Neural progenitor cell (in vitro differentiated cells): ENCODE measurements around the gene P2RX3. TPM values are rescaled to one million over a fixed set of nuclear protein-coding genes. Genes with fewer than 3 reads are reported as not detected.
"Not testable (repeated sequence)": the region's sequence is repeated elsewhere in the genome, so short reads cannot be mapped to it uniquely, and the experiment has no call there.

Source experiments
- DNase-seq: peaks from one replicate; pipeline ENCODE4 v3.0.0-alpha.2; 2016; ENCODE audit warnings: low spot score
- H2AFZ ChIP-seq: fragments of 200-600 bp; sonication (generic); replicated peaks from 2 replicates; pipeline ENCODE4 v1.6.1; 2016; ENCODE audit warnings: antibody characterized with exemption
- H3F3A ChIP-seq: fragments of 200-600 bp; sonication (generic); 2 replicates; pipeline ENCODE4 v1.6.1; 2016; ENCODE audit warnings: antibody characterized with exemption, low read depth
- H3K27ac ChIP-seq: fragments of 200-600 bp; sonication (generic); 2 replicates; pipeline ENCODE4 v1.5.1; 2016; ENCODE audit warnings: mild to moderate bottlenecking
- H3K27me3 ChIP-seq: fragments of 200-600 bp; sonication (generic); 2 replicates; pipeline ENCODE4 v1.6.1; 2016; ENCODE audit warnings: mild to moderate bottlenecking, moderate library complexity
- H3K36me3 ChIP-seq: fragments of 200-600 bp; sonication (generic); 2 replicates; pipeline ENCODE4 v1.5.1; 2016
- H3K4me1 ChIP-seq: fragments of 200-600 bp; sonication (generic); 2 replicates; pipeline ENCODE4 v1.6.1; 2016; ENCODE audit warnings: mixed run types
- H3K4me2 ChIP-seq: fragments of 200-600 bp; sonication (generic); 2 replicates; pipeline ENCODE4 v1.6.1; 2016
- H3K4me3 ChIP-seq: fragments of 200-600 bp; sonication (generic); 2 replicates; pipeline ENCODE4 v1.5.1; 2016
- H3K79me2 ChIP-seq: fragments of 200-600 bp; sonication (generic); 2 replicates; pipeline ENCODE4 v1.6.1; 2016; ENCODE audit warnings: low read depth
- H3K9ac ChIP-seq: fragments of 200-600 bp; sonication (generic); 2 replicates; pipeline ENCODE4 v1.6.1; 2016
- H3K9me3 ChIP-seq: fragments of 200-600 bp; sonication (generic); 2 replicates; pipeline ENCODE4 v1.5.1; 2016; ENCODE audit warnings: low read depth
- H4K20me1 ChIP-seq: fragments of 200-600 bp; sonication (generic); 2 replicates; pipeline ENCODE4 v1.6.1; 2016; ENCODE audit warnings: low read depth
- H3K27ac Mint-ChIP-seq: 3 replicates; pipeline ENCODE4 v1.8.0; 2021; ENCODE audit warnings: mixed read lengths
- H3K27me3 Mint-ChIP-seq: 2 replicates; pipeline ENCODE4 v1.8.0; 2022; ENCODE audit warnings: low read depth, mild to moderate bottlenecking, inconsistent platforms, moderate library complexity, mixed read lengths; ENCODE audit not compliant: insufficient read depth
- H3K36me3 Mint-ChIP-seq: 3 replicates; pipeline ENCODE4 v1.8.0; 2021; ENCODE audit warnings: mixed read lengths
- H3K4me1 Mint-ChIP-seq: 3 replicates; pipeline ENCODE4 v1.8.0; 2021; ENCODE audit warnings: mixed read lengths
- H3K4me3 Mint-ChIP-seq: 3 replicates; pipeline ENCODE4 v1.8.0; 2021; ENCODE audit warnings: mild to moderate bottlenecking, moderate library complexity, mixed read lengths
- H3K9me3 Mint-ChIP-seq: 3 replicates; pipeline ENCODE4 v1.8.0; 2020; ENCODE audit warnings: mixed read lengths
- EZH2 ChIP-seq: fragments of 200-600 bp; sonication (generic); IDR thresholded peaks from 2 replicates; pipeline ENCODE4 v1.6.1; 2017; ENCODE audit warnings: antibody characterized with exemption, mild to moderate bottlenecking, moderate library complexity
- EZH2phosphoT487 ChIP-seq: fragments of 200-600 bp; sonication (generic); IDR thresholded peaks from 2 replicates; pipeline ENCODE4 v1.6.1; 2017; ENCODE audit warnings: antibody characterized with exemption
- total RNA-seq: library from RNA; depleted of rRNA; stranded (reverse); fragments of >200 nt; gene quantifications from 2 replicates; pipeline ENCODE4 v1.2.3, GENCODE V29; 2015; ENCODE audit warnings: low replicate concordance
- TF ChIP-seq, protein P1 (sequence below): fragments of 200-600 bp; sonication (generic); IDR thresholded peaks from 2 replicates; pipeline ENCODE4 v1.5.1; 2017; ENCODE audit warnings: antibody characterized with exemption, mild to moderate bottlenecking

Gene P2RX3
- total RNA-seq, 1 donor from 2014 or later: 2.4 TPM

DNA sequence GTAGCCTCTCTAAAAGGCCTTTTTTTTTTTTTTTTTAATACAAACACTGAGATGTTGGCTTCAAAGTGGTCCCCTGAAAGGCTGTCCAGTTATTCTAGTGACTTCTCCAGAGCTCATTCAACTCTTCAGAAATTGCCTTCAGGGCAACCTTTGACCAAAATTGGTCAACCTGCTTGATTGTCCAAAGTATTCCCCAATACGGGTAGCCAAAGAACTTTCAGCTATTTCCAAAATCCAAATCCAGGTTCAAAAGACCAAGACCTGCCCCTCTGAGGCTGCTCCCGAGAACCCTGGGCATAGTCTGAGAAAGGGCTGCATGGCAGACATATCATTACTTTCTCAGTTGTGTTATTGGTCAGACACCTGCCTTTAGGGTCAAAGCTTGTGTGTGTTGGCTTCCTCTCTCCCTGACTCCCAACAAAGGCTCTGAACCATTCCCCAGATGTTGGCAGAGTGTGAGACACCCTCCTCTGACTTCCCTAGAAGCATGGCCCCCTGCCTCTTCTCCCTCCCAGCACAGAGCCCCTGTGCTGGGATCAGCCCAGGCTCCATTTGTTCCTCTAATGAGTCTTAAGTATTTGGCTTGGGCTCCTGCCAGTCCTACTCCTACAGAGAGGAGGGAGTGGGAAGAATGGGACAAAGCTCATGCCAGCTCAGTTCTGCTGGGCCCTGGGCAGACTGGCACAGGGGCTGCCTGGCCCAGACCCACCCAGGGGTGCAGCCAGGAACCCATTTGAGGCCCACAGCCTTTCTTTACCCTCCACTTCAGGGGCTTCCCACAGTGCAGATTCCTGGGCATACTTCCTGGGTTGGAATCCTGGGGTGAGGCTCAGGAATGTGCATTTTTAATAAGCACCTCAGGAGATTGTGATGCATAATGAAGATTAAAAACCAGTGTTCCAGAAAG is 43.7 kb upstream of the P2RX3 start:
- no peaks in the 10 kb centered on the region for H4K20me1 ChIP-seq
- TF ChIP-seq EZH2: no peak
- no peak for TF ChIP-seq EZH2phosphoT487
- TF ChIP-seq, protein P1, sequence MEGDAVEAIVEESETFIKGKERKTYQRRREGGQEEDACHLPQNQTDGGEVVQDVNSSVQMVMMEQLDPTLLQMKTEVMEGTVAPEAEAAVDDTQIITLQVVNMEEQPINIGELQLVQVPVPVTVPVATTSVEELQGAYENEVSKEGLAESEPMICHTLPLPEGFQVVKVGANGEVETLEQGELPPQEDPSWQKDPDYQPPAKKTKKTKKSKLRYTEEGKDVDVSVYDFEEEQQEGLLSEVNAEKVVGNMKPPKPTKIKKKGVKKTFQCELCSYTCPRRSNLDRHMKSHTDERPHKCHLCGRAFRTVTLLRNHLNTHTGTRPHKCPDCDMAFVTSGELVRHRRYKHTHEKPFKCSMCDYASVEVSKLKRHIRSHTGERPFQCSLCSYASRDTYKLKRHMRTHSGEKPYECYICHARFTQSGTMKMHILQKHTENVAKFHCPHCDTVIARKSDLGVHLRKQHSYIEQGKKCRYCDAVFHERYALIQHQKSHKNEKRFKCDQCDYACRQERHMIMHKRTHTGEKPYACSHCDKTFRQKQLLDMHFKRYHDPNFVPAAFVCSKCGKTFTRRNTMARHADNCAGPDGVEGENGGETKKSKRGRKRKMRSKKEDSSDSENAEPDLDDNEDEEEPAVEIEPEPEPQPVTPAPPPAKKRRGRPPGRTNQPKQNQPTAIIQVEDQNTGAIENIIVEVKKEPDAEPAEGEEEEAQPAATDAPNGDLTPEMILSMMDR: no peak
- Mint-ChIP-seq H3K4me3 (no peak overlapping the region), H3K9me3 (peaks cover 10% of the 10 kb centered on the region), H3K36me3 (peaks cover 32% of the 10 kb centered on the region), H3K4me1 (peaks cover 10% of the 10 kb centered on the region), H3K27me3 (peaks cover 3% of the 10 kb centered on the region), H3K27ac (no peak overlapping the region)
- H3K79me2 ChIP-seq: no peaks in the 10 kb centered on the region
- peaks cover 11% of the 10 kb centered on the region for H3K4me1 ChIP-seq
- peak overlapping the region; percentile 45 for H3K27ac ChIP-seq
- peaks cover 3% of the 10 kb centered on the region for H3K36me3 ChIP-seq
- no peak overlapping the region for H3K4me3 ChIP-seq
- H3F3A ChIP-seq: peaks cover 6% of the 10 kb centered on the region
- H3K4me2 ChIP-seq: no peak overlapping the region
- H3K27me3 ChIP-seq: no peaks in the 10 kb centered on the region
- DNase-seq: peak; percentile 39
- H2AFZ ChIP-seq: no peak overlapping the region
- no peak overlapping the region for H3K9ac ChIP-seq
- no peaks in the 10 kb centered on the region for H3K9me3 ChIP-seq

DNA sequence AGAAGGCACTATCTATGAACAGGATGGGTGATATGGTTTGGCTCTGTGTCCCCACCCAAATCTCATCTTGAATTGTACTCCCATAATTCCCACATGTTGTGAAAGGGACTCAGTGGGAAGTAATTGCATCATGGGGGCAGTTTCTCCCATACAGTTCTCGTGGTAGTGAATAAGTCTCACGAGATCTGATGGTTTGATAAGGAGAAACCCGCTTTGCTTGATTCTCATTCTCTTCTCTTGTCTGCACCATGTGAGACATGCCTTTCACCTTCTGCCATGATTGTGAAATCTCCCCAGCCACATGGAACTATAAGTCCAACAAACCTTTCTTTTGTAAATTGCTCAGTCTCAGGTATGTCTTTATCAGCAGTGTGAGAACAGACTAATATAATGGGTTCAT is 41.9 kb upstream of the P2RX3 start:
- H3K36me3 ChIP-seq, H3K9ac ChIP-seq, H3K79me2 ChIP-seq, H3F3A ChIP-seq, H3K9me3 ChIP-seq, H4K20me1 ChIP-seq, DNase-seq, H3K4me2 ChIP-seq, H3K4me1 Mint-ChIP-seq, H3K4me1 ChIP-seq, H3K4me3 Mint-ChIP-seq, H3K4me3 ChIP-seq, H3K27ac Mint-ChIP-seq, H3K27ac ChIP-seq, H3K27me3 ChIP-seq, H2AFZ ChIP-seq, H3K27me3 Mint-ChIP-seq: not testable (repeated sequence)
- Mint-ChIP-seq H3K36me3 (peaks cover 47% of the 10 kb centered on the region), H3K9me3 (peaks cover 14% of the 10 kb centered on the region)

DNA sequence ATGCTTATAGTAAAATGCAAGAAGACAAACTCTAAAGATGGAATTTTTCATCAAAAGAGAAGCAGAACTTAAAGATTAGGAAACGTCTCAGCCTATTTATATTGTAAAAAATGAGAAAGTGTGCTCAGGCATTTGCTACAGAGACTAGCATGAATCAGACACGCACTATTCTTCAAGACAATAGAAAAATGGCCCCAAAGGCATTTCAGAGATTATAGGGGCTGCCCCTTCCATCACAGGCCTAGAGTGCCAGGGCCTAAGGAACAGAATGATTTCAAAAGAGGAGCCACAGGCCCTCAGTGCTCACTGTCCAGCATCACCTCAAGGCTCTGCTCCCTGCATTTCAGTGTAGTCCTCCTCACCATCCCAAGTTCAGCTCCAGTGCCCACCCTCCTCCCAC is 40.9 kb upstream of the P2RX3 start:
- Histone ChIP-seq H3K27me3 (no peaks in the 10 kb centered on the region), H3K27ac (no peak overlapping the region), H3F3A (peaks cover 3% of the 10 kb centered on the region), H3K9me3 (no peaks in the 10 kb centered on the region), H3K9ac (no peak overlapping the region), H3K36me3 (peaks cover 7% of the 10 kb centered on the region), H2AFZ (no peak overlapping the region), H3K4me3 (no peak overlapping the region), H3K79me2 (no peaks in the 10 kb centered on the region), H3K4me1 (peaks cover 7% of the 10 kb centered on the region), H3K4me2 (no peak overlapping the region), H4K20me1 (no peaks in the 10 kb centered on the region)
- peaks cover 14% of the 10 kb centered on the region for H3K9me3 Mint-ChIP-seq
- no peaks in the 10 kb centered on the region for H3K4me1 Mint-ChIP-seq
- peaks cover 56% of the 10 kb centered on the region for H3K36me3 Mint-ChIP-seq
- no peak overlapping the region for H3K27ac Mint-ChIP-seq
- H3K4me3 Mint-ChIP-seq: no peak overlapping the region
- no peak for TF ChIP-seq EZH2phosphoT487
- TF ChIP-seq, protein P1: no peak
- TF ChIP-seq EZH2: no peak
- peaks cover 7% of the 10 kb centered on the region for H3K27me3 Mint-ChIP-seq
- DNase-seq: no peak

DNA sequence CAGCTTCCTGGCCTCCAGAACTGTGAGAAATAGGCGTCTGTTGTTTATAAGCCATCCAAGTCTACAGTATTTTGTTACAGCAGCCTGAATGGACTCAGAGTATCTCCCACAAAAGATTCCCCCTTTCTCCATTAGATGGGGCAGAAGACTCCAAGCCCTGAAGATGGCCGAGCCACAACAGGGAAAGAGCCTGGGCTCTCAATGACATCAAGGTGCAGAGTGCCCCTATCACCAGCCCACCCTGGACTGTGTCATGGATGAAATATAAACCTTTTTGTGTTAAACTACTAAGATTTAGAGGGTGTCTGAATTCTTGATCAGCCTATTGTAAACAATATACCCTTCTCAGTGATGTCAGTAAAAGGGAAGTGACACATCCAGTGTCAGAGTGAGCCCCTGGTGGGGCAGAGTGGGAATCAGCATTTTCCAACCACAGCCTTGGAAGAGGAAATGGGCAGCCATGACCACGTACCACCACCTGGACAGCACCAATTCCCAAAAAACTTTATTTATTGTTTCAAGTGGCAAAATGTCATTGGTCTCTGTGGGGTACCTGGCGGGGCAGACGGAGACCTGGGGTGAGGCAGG is 38.9 kb upstream of the P2RX3 start:
- no peak overlapping the region for H3K4me3 ChIP-seq
- H3F3A ChIP-seq: peaks cover 3% of the 10 kb centered on the region
- H3K9ac ChIP-seq: no peak overlapping the region
- H3K4me2 ChIP-seq: no peak overlapping the region
- no peak for DNase-seq
- no peaks in the 10 kb centered on the region for H3K79me2 ChIP-seq
- no peak overlapping the region for H3K27ac ChIP-seq
- H3K27me3 ChIP-seq: no peaks in the 10 kb centered on the region
- H3K9me3 ChIP-seq: no peaks in the 10 kb centered on the region
- Mint-ChIP-seq H3K9me3 (peaks cover 14% of the 10 kb centered on the region), H3K27ac (no peak overlapping the region), H3K36me3 (peaks cover 70% of the 10 kb centered on the region), H3K4me3 (no peak overlapping the region), H3K4me1 (no peaks in the 10 kb centered on the region), H3K27me3 (peaks cover 7% of the 10 kb centered on the region)
- peaks cover 7% of the 10 kb centered on the region for H3K36me3 ChIP-seq
- H2AFZ ChIP-seq: no peak overlapping the region
- TF ChIP-seq EZH2phosphoT487 (no peak), EZH2 (no peak)
- TF ChIP-seq, protein P1: no peak
- H3K4me1 ChIP-seq: peaks cover 7% of the 10 kb centered on the region
- H4K20me1 ChIP-seq: peaks cover 4% of the 10 kb centered on the region
